Upper lobe of right lung (tissue), 1 donor: ENCODE data around the gene PPP2R5C. TPM values are rescaled to one million over a fixed set of nuclear protein-coding genes. Genes with fewer than 3 reads are reported as not detected.

Experiments
- ATAC-seq: fragments of 200-7000 bp; cut with Tn5 transposase; one replicate; pipeline ENCODE4 v1.9.1; 2020; ENCODE audit warnings: mild to moderate bottlenecking, moderate library complexity
- DNase-seq: peaks from one replicate; pipeline ENCODE4 v3.0.0-alpha.2; 2020
- H3K27ac ChIP-seq: fragments of 200-600 bp; one replicate; pipeline ENCODE4 v1.8.0; 2022
- H3K27me3 ChIP-seq: fragments of 200-600 bp; one replicate; pipeline ENCODE4 v1.8.0; 2022; ENCODE audit warnings: mild to moderate bottlenecking
- H3K36me3 ChIP-seq: fragments of 200-600 bp; one replicate; pipeline ENCODE4 v1.8.0; 2022
- H3K4me1 ChIP-seq: fragments of 200-600 bp; one replicate; pipeline ENCODE4 v1.8.0; 2022
- H3K4me3 ChIP-seq: fragments of 200-600 bp; one replicate; pipeline ENCODE4 v1.8.0; 2022; ENCODE audit warnings: mild to moderate bottlenecking
- H3K9me3 ChIP-seq: fragments of 200-600 bp; one replicate; pipeline ENCODE4 v1.8.0; 2022
- CTCF ChIP-seq: fragments of 200-600 bp; IDR thresholded peaks from one replicate; pipeline ENCODE4 v1.8.0; 2022; ENCODE audit warnings: antibody characterized with exemption
- intact Hi-C: fragments of 100-400 bp; cut with DNase I; formaldehyde crosslinking; loops from one replicate; pipeline ENCODE4 v1.11.0; 2022
- total RNA-seq: library from RNA; stranded (reverse); fragmentation: NEBNext Ultra II Directional; extraction: Animal tissue kit (Norgen Biotek cat#: 25700); gene quantifications from one replicate; pipeline ENCODE4 v1.2.1, GENCODE V29; 2021
- donor health status: DM: no; HTN: yes; CAD: no; lungs with severe emphysema.

PPP2R5C gene
- total RNA-seq, 1 donor from 2014 or later, result 165 TPM

GRCh38 chr14:101735453-101735852, 26.1 kb upstream of the PPP2R5C start:
- Histone ChIP-seq H3K4me1 (peaks cover 21% of the 10 kb centered on the region), H3K9me3 (peaks cover 3% of the 10 kb centered on the region), H3K4me3 (no peak overlapping the region), H3K27me3 (no peaks in the 10 kb centered on the region), H3K36me3 (no peaks in the 10 kb centered on the region), H3K27ac (no peak overlapping the region)
- no peak for TF ChIP-seq CTCF
- intact Hi-C loops, result no loop called here
- DNase-seq, result no peak
- ATAC-seq, result no peak

GRCh38 chr14:101736071-101736470, 25.4 kb upstream of the PPP2R5C start:
- DNase-seq (no peak), ATAC-seq (no peak)
- Histone ChIP-seq H3K27me3 (no peaks in the 10 kb centered on the region), H3K9me3 (peaks cover 6% of the 10 kb centered on the region), H3K4me3 (no peak overlapping the region), H3K27ac (no peak overlapping the region), H3K36me3 (no peaks in the 10 kb centered on the region), H3K4me1 (peaks cover 19% of the 10 kb centered on the region)
- no peak for TF ChIP-seq CTCF
- intact Hi-C loops, result no loop called here

- no peak overlapping the region for H3K4me3 ChIP-seq
- ATAC-seq (no peak), DNase-seq (no peak)
- H3K27ac ChIP-seq, result no peak overlapping the region
- no peaks in the 10 kb centered on the region for H3K27me3 ChIP-seq
- H3K4me1 ChIP-seq, result peaks cover 14% of the 10 kb centered on the region
- TF ChIP-seq CTCF, result no peak
- peaks cover 6% of the 10 kb centered on the region for H3K9me3 ChIP-seq
- H3K36me3 ChIP-seq, result no peaks in the 10 kb centered on the region
- intact Hi-C loops, result no loop called here
These were observed 24.9 kb upstream of the PPP2R5C start for GRCh38 chr14:101736585-101736984.

GRCh38 chr14:101737414-101738339, 23.8 kb upstream of the PPP2R5C start:
- Histone ChIP-seq H3K27ac (no peak overlapping the region), H3K4me3 (no peak overlapping the region), H3K4me1 (peaks cover 5% of the 10 kb centered on the region), H3K9me3 (peaks cover 6% of the 10 kb centered on the region), H3K36me3 (no peaks in the 10 kb centered on the region), H3K27me3 (no peaks in the 10 kb centered on the region)
- TF ChIP-seq CTCF, result peak; percentile 9
- no peak for DNase-seq
- ATAC-seq, result peak; percentile 57
- intact Hi-C loops, result no loop called here

GRCh38 chr14:101738703-101739320, 22.7 kb upstream of the PPP2R5C start:
- no peaks in the 10 kb centered on the region for H3K36me3 ChIP-seq
- TF ChIP-seq CTCF, result no peak
- ATAC-seq, result no peak
- H3K9me3 ChIP-seq, result peaks cover 6% of the 10 kb centered on the region
- H3K4me3 ChIP-seq, result no peak overlapping the region
- H3K27ac ChIP-seq, result no peak overlapping the region
- H3K27me3 ChIP-seq, result no peaks in the 10 kb centered on the region
- intact Hi-C loops, result no loop called here
- H3K4me1 ChIP-seq, result peaks cover 5% of the 10 kb centered on the region
- DNase-seq, result no peak
